B cell (primary cell): ENCODE data around the gene SPTBN2.

Experiments
- EZH2 ChIP-seq: IDR thresholded peaks from 2 replicates; pipeline ENCODE4 v1.6.1; 2012; ENCODE audit warnings: borderline replicate concordance, low read depth, mild to moderate bottlenecking, moderate library complexity, low read length; ENCODE audit not compliant: insufficient read depth, poor library complexity, severe bottlenecking
- TF ChIP-seq, protein P1 (sequence below): fragments of 200-600 bp; IDR thresholded peaks from one replicate; pipeline ENCODE4 v1.8.0; 2022; ENCODE audit warnings: antibody characterized with exemption, mild to moderate bottlenecking

DNA sequence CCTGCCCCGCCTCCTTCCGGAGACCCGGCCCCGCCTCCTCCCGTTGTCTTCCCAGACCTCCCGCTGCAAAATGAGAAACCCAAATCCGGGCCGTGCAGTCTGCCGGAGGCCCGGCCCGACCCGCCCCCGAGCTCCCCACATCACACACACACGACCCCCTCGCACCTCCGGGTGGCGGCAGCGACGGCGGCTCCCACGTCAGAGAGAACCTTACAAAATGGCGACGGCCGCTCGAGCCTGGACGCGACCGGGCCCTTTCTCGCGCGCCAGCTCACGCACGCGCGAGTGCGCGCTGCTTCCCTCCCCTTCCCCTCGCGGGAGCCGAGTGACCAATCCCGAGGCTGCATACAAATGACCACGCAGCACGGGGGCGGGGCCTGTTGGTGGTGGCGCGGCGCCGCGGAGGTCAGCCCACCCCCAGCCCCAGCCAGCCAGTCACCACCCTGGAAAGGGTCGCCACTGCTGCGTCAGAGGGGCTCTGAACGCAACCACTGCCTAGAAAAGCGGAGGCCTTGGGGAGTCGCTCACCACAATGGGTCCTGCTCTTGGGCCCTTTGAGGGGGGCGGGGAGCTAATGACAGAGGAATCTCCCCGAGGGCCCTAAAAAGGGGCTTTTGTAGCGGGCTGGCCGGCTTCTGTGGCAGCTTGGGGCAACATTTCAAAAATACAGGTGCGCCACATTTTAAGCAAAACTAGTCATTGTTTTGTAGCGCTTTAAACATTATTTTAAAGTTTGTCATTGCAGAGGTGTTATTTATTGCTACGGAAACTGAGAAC is 51.2 kb downstream of the SPTBN2 start, which contains the start of gene RBM4B:
- TF ChIP-seq, protein P1, sequence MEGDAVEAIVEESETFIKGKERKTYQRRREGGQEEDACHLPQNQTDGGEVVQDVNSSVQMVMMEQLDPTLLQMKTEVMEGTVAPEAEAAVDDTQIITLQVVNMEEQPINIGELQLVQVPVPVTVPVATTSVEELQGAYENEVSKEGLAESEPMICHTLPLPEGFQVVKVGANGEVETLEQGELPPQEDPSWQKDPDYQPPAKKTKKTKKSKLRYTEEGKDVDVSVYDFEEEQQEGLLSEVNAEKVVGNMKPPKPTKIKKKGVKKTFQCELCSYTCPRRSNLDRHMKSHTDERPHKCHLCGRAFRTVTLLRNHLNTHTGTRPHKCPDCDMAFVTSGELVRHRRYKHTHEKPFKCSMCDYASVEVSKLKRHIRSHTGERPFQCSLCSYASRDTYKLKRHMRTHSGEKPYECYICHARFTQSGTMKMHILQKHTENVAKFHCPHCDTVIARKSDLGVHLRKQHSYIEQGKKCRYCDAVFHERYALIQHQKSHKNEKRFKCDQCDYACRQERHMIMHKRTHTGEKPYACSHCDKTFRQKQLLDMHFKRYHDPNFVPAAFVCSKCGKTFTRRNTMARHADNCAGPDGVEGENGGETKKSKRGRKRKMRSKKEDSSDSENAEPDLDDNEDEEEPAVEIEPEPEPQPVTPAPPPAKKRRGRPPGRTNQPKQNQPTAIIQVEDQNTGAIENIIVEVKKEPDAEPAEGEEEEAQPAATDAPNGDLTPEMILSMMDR = no peak
- TF ChIP-seq EZH2 = no peak
